Limb (tissue), 2 donors: ENCODE results near the gene VWA8.

Source experiments
- DNase-seq, 2 donors: peaks; one replicate each; pipeline ENCODE4 v3.0.0-alpha.2; 2016; ENCODE audit errors: extremely low spot score in 2 of 2

Gene VWA8

DNA sequence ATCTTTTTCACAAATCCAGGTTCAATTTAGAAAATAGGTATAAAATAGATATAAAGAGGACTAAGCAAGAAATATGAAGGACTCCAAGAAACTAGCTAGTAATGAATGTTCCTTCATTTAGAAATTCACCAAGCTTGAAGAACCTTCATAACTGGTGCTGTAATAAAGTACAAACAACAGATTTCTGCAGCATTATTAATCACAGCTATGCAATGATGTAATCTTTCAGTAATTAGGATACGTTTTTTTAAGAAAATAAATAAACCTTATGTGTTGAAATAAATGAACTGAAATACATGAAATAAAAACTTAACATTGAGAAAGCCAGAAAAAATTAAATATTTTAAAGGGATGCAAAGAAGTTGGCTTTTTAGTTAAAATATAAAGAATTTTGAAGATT lies 267.5 kb downstream of the VWA8 start:
- DNase-seq, result no peak

DNA sequence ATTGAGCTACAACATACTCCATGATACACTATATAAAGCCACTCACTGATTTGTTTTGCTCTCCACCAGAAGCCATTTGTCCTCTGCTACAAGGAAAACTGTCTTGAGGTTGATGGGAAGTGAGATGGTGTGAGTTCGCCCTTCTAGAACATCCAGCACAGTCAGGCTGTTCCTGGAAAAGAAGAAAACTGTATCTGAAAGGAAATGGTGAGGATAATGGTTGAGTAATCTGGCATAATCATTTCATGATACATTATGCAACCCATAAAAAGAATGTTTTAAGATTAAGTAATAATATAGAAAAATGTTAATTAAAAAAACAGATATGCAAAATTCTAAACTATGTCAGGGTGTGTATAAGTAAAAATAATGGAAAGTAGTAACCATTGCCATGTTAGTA lies 269.6 kb downstream of the VWA8 start:
- no peak for DNase-seq

DNA sequence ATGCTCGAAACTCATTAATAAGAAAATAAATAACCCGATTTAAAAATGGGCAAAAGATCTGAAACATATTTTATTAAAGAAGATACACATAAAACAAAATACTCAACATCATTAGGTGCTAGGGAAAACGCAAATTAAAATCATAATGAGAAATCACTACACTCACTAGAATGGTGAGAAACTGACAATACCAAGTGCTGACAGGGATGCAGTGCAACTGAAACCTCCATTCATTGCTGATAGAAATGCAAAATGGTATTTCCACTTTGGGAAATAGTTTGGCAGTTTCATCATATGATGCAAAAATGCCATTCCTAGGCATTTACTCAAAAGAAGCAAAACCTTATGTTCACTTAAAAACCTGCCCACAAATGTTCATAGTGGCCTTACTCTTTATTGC lies 278.1 kb downstream of the VWA8 start:
- no peak for DNase-seq

DNA sequence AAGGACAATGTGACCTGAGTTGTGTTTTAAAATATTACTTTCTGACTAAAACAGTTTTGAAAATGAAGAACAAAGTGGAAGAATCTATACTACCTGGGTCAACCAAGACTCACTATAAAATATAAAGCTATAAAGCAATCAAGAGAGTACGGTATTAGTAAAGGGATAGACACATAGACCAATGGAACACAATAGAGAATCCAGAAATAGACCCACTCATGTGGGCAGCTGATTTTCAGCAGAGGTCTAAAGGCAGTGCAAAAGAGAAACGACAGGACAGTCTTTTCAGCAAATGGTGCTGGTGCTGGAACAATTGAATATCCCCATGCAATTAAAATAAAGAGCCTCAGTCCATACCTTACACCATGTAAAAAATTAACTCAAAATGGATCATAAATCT lies 278.9 kb downstream of the VWA8 start:
- no peak for DNase-seq

DNA sequence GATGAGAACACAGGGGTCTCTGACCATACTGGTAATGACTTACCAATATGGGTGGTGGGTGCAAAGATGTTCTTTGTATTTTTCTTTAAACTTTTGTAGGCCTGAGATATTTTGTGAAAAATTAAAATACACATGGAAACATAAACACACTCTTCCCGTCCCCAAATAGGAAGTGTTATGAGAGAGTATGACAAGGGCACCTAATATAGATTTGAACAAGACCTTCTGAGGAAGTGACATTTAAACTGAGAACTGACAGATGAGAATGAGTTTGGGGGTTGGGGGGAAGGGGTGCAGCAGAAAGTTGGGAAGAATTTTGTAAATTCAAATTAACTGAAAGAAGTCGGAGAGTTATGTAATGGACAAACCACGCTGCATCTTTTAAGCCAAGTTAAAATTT lies 279.3 kb downstream of the VWA8 start:
- no peak for DNase-seq

DNA sequence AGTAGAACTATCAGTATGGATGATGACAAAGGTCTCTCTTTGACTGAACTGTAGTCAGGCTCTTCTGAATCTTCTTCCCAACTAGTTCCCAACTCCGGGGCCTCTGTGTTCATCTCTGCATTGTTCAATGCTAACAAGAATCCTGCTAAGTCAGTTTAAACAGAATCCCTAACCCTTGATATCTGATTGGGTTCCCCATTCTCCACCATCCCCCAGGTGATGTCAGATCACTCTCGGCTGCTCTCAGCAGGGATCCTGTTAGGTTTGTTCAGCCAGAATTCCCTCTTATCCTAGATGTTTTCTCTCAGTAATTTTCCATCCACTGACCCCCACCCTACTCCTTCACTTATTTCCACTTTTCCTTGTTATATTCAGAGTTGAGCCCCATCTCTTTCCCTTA lies 280.0 kb downstream of the VWA8 start:
- DNase-seq, result no peak

DNA sequence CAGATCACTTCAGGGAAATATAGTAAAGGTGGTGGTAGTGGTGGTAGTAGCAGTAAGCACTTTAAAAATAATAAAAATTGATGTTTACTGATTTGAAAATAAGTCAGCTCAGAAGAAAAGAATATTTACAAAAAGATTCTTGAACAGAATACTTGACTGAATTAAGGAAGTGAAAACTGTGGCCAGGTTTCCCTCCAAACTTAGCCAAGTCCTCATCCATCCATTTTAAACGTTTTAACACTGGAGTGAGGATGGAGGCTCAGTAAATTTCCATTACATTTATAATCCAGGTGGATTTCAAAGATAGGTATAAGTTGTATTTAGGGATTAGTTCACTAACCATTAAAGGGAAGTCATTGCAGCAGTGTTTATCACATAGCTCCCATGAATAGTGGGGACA lies 282.1 kb downstream of the VWA8 start:
- no peak for DNase-seq

DNA sequence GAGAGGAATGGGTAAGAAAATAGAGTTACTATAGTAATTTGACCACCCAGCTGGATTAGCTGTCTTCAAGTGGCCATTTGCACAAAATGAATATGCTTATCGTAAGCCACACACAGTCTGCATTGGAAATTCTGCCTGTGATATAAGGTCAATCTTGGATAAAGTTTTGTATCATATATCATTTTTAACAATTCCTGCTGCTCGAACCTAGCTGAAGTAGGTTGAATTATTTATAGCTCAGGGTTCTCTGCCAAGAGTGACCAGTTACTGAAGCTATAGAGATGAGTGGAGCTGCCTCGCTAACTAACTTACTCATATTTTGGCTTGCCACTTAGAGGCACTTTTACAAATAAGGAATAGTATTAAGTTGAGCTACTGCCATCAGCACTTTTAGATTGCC lies 282.7 kb downstream of the VWA8 start:
- DNase-seq, result no peak

DNA sequence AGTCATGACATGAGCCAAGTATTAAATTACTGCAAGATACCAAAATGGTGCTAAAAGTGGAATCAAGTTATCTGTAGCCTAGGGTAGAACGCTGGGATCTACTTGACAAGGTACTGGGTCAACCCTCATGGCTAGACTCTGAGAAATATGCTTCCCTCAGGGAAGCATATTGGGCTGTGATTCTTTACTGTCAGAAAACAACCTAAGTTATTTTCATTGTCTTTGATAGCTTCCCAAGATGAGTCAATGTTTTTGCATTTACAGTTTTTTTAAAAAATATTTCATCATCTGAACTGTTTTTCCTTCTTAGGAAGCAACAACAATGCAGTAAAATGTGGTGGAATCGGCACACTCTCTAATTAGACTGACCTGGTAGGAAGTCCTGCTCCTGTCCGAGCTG lies 285.6 kb downstream of the VWA8 start:
- no peak for DNase-seq

DNA sequence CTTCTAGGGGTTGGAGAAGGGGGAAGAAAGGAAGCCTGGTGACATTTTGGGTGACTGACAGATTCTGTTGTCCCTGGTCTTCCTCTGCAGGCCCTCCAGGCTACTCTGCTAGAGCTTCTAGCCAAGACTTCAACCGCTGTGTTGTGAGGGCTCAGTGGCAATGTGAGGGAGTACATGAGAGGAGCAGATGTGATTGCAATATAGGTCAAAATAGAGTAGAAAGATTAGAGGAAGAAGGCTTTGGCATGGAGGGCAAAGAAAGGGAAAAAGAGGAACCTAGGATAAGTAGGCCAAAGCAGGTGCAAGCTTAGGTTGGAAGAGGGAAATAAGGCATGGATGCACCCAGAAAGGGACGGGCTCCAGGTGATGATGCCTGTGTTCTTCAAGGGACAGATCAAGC lies 286.7 kb downstream of the VWA8 start:
- DNase-seq, result no peak

DNA sequence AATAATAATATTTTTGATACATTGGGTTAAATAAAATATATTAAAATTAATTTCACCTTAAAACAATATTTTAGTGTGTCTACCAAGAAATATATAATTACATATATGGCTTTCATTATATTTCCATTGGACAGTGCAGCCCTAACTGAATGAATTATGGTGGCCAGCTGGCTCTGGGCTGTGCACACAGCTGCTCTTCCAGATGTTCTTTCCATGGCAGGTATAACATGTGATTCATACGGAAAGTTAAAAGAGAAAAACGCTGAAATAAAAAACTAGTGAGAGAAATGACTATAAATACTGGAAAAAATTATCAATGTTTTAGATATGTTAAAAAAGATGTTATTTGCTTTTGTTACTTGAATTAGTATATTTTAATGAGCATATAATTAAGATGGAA lies 287.3 kb downstream of the VWA8 start:
- peak in 1 of 2 donors; percentile 58 for DNase-seq

DNA sequence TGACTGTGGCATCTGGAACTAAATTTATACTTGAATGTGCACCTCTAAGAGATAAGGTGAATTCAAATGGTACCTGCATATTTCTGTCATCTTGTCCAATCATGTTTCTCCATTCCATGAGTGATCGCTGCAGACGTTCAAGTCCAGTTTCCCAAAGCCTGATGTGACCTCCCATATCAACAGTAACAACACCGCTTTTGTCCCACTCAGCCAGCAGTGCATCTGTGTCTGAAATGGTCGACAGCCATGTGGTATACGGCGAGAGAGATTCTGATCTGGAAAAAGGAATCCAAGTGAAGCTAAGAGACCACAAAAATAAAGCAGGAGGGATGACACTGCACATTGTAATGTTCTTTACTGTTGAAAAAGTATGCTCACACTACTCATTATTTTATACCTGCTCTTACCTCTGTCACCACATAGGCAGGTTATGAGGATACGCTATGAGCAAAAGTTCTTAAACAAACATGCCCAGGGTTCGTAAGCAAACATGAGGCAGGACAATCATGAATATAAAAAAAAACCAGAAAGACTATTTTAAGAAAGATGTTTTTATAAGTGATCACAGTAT lies 290.0 kb downstream of the VWA8 start:
- no peak for DNase-seq

DNA sequence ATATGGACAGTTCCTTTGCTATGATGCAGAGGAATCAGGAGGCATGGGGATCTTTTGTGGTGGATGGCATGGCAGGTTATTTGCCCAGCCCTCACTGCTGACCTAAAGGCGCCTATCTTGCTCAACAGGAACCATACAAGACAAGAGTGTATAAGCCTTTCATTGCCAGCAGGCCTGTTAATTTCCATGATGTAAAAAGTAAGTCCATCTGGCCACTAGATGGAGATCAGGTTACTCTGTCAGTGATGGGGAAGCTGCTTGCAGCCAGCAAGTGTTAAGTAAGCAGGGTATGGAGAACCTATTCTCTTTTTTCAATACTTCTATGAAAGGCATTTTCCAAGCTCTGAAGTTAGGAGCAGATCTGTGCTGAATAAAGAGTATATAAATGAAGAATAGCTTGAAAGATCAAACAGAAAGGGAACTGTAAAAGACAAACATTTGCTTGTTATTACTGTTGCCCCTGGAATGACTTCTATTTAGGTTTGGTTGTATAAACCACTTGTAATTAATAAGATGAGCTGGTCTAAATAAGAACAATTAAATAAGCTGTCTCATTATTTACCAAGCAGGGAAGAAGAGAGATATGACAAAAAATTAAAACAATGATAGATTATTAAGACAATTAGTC lies 292.7 kb downstream of the VWA8 start:
- peak; percentile 40 to 90 for DNase-seq

DNA sequence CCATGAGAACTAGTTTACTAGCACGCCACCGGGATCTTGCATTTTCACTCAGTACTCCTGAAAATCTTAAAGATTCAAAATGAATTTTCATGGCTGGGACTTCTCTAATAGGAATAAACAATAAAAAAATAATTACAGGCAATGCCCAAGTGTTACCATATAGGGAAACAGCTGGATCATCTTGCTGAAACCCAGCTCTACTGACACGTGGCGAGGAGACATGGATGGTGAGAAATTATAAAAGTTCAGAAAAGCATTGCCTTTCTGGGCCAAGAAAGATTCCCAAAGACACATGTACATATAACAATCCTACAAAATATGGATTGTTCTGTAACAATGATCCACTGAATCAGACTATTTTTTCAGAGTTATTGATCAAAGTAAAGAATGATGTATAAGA lies 294.3 kb downstream of the VWA8 start:
- no peak for DNase-seq

DNA sequence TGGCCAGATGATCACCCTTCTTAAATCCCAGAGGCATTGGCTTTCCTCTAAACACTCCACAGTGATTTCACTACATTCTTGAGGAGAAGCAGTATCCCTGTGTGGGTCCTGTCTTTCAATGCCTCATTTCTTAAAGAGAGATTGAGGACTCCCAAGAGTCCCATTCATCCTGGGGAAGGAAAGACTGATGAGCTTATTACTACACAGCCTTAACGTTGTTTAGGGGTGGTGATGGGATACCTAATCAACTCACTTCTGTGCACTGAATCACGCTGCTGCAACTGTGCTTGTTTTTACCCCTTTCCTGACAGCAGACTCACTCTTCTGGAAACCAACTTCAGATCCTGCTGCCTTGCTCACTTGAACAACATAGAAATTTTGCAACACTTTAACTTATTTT lies 300.5 kb downstream of the VWA8 start:
- no peak for DNase-seq

DNA sequence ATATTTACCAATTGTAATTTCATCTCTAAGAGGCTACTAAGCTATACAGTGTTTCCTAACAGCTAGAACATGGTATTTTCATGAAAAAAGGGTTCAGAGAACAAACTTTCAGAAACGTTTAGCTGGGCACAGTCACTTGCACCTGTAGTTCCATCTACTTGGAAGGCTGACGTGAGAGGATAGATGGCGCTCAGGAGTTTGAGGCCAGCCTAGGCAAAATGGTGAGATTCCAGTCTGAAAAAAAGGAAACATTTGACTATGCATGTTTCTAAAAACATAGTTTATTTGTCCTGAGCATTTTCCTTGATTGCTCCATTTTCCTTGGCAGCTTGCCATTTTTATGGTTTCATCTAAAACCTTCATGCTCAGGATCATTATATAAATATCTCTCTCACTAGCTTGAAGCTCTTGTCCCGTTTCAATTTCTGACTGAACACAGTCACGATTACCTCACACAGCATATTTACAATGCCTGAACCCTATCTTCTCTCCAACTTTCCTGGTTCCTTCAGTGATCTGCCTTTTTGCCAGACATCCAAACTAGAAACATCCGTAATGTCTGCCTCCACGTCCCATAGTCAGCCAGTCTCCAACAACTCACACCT lies 302.8 kb downstream of the VWA8 start:
- no peak for DNase-seq

DNA sequence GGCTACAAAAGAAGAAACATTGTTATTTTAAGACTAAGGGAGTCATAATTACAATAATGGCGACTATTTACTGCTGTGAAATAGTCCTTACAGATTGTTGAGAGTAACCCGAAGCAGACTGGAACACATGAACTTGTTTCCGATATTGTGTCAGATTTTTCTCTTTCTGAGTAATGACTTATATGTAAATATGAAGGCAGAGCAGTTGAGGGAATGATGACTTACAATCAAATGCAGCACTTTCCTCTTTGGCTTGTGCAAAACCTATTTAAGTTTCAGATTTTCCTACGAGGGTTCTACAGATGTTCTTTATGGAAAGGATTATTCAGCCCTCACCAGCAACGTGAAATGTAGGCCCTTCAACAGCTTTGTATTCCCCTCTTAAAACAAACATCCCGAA lies 304.9 kb downstream of the VWA8 start:
- no peak for DNase-seq

DNA sequence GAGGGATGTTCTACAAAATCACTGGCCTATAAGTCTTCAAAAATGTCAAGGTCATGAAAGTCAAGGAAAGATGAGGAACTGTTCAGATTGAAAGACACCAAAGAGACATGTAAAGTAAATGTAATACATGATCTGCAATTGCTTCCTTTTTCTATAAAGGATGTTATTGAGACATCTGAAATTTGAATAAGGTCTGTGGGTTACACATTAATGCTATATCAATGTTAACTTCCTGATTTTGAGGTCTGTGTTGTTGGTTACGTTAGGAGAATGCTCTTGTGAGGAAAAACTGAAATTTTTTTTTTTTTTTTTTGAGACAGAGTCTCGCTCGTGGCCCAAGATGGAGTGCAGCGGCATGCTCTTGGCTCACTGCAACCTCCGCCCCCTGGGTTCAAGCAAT lies 306.1 kb downstream of the VWA8 start:
- no peak for DNase-seq

DNA sequence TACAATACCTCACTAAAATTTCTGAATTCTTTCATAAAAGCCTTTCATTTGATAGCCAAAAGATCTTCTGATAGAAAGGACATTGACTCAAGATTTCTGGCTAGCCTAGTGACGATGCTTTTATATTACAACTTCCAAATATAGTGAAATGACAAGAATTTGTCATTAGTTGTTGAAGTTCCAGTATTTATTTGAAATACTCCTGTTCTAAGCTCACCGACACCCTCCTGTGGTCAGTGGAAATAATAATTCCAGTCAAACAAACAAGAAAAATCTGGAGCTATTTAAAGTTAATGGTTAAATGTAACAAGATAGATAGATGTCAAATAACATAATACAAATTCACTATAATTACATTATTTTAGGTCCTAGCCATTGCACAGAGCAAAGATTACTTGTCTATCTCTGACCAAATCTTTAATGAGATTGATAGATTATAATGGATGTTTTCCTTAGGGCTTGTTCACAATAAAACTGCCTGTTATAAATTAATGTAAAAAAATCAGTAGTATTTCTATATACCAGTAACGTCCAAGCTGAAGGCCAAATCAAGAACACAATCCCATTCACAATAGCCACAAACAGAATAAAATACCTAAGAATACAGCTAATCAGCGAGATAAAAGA lies 308.1 kb downstream of the VWA8 start:
- peak in 1 of 2 donors; percentile 76 for DNase-seq

DNA sequence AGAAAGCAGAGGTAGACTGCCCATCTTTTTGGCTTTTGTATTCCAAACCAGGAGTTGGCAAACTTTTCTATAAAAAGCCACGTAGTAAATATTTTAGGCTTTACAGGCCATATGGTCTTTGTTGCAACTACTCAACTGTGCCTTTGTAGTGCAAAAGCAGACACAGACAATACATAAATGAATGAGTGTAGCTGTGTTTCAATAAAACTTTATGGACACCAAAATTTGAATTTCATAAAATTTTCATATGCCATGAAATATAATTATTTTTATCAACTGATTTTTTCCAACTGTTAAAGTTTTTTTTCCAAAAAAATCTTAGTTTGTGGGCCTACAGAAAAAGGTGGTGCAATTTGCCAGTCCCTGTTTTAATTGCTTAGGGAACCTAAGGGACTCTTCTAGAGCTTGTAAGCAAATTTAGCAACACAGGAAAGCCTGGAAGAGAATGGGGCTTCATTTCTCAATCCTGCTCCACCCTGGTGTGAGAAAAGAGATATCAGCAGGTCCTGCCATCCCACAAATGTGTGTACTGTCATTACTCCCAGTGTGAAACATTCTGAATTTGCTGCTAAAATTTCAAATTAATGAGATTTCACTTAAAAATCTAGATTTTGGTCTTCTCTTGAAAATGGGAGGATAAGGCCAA lies 309.4 kb downstream of the VWA8 start:
- DNase-seq, result no peak

DNA sequence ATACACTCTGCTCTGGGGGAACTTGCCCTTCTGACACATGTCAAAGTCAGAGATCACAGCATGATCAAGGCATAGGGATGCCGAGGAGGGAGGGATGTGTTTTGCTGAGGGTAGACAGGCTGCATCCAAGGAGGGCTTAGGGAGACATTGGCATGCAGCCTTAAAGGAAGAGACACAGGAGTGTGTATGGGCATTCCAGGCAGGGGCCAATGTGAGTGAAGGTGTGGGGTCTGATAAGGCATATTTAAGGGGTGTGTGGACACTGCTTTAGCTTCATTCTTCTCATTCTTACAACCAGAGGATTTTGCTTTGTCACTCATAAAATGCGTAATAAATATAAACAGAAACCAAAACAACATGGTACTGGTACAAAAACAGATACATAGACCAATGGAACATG lies 310.2 kb downstream of the VWA8 start:
- DNase-seq, result no peak

DNA sequence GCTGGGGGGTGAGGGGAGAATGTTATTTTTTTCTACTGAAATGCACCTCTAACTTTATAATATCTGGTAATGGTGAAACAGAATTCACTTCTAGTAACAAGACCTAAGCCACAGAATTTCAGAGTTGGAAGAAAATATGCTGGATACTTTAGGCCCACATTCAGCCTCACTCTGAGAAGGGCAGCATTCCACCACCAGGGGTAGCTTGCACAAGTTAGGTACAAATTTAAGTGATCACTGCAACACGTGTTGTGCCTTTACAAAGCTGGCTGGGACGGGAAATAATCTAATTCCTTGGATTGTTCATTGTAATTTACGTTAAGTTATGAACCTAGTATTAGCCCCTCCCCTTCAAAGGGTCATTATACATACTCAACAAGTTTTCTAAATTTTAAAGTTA lies 311.2 kb downstream of the VWA8 start:
- no peak for DNase-seq
